Naive B cell (primary cell): ENCODE results near the gene VAMP1. TPM values are rescaled to one million over a fixed set of nuclear protein-coding genes. Genes with fewer than 3 reads are reported as not detected.
"Not testable (repeated sequence)": the region's sequence is repeated elsewhere in the genome, so short reads cannot be mapped to it uniquely, and the experiment has no call there.

ENCODE experiments used
- ATAC-seq, 2 donors: fragments of 150-1000 bp; cut with Tn5 transposase; 2 replicates each; pipeline ENCODE4 v1.10.0; 2021; ENCODE audit warnings: low read depth in 2 of 2, mild to moderate bottlenecking in 2 of 2, moderate library complexity in 2 of 2
- DNase-seq: peaks from one replicate; pipeline ENCODE4 v3.0.0; 2022
- H3K27ac Mint-ChIP-seq, 6 donors: one replicate each; pipeline ENCODE4 v1.8.0; 2020 to 2022; ENCODE audit warnings: mild to moderate bottlenecking in 6 of 6, mixed read lengths in 6 of 6, moderate library complexity in 5 of 6, inconsistent platforms in 2 of 6
- H3K27me3 Mint-ChIP-seq, 3 donors: one replicate each; pipeline ENCODE4 v1.8.0; 2021 to 2022; ENCODE audit warnings: mixed read lengths in 3 of 3, mild to moderate bottlenecking in 1 of 3
- H3K36me3 Mint-ChIP-seq, 2 donors: one replicate each; pipeline ENCODE4 v1.8.0; 2020 to 2022; ENCODE audit warnings: mixed read lengths in 2 of 2, inconsistent platforms in 1 of 2, mild to moderate bottlenecking in 1 of 2
- H3K4me1 Mint-ChIP-seq, 3 donors: one replicate each; pipeline ENCODE4 v1.8.0; 2020 to 2022; ENCODE audit warnings: mixed read lengths in 3 of 3, inconsistent platforms in 1 of 3, mild to moderate bottlenecking in 1 of 3, moderate library complexity in 1 of 3
- H3K4me3 Mint-ChIP-seq, 8 donors: one replicate each; pipeline ENCODE4 v1.8.0; 2020 to 2022; ENCODE audit warnings: mild to moderate bottlenecking in 8 of 8, mixed read lengths in 8 of 8, moderate library complexity in 8 of 8, inconsistent platforms in 2 of 8
- H3K9me3 Mint-ChIP-seq, 7 donors: one replicate each; pipeline ENCODE4 v1.8.0; 2020 to 2022; ENCODE audit warnings: mixed read lengths in 7 of 7, mild to moderate bottlenecking in 5 of 7, inconsistent platforms in 2 of 7, moderate library complexity in 1 of 7
- polyA plus RNA-seq, 6 donors: library from polyadenylated mRNA; unstranded; fragments of 300-500 nt; fragmentation: Illumina TruSeq; gene quantifications; one replicate each; pipeline ENCODE4 v1.2.3, GENCODE V29; 2021; ENCODE audit warnings: low read depth in 6 of 6

VAMP1 gene
- polyA plus RNA-seq, 6 donors from 2014 or later, result 1.7 to 6.7 (median 4.5) TPM

GRCh38 chr12:6437586-6437985, 32.9 kb downstream of the VAMP1 start:
- Mint-ChIP-seq H3K27ac (peak overlapping the region in 1 of 6 donors; percentile 86), H3K9me3 (no peaks in the 10 kb centered on the region), H3K36me3 (no peaks in the 10 kb centered on the region), H3K4me1 (peaks cover 15 to 25% (median 19%) of the 10 kb centered on the region in 3 donors), H3K27me3 (no peaks in the 10 kb centered on the region), H3K4me3 (no peak overlapping the region)
- DNase-seq, result no peak
- no peak for ATAC-seq

DNA sequence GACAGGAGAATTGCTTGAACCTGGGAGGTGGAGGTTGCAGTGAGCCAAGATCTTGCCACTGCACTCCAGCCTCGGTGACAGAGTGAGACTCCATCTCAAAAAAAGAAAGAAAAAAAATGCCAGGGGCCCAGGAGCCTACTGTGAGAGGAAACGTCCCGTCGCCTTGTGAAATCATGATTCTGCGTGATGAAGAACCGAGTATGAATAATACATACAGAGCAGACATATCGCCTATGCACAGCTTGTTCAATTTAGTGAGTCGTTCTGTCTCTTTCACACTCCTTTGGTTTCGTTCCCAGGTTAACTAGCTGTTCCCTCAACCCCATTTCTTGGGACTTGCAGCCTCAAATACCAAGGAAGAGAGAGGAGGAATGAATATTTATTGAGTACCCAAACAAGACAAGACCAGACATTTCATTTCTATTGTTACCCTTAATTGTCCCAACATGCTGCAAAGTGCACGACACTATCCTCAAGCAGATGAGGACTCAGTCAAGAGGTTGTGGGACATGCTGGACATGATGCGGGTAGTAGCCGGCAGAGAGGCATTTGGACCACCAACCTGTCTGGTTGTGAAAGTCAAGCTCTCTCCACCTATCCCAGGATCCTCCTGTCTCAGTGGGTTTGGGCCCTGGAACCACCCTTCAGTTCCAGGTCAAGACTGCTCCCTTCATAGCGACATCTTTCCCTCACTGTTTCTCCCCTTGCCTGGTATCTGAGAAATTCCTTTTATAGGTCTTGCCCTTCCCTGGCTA, 34.3 kb downstream of the VAMP1 start:
- ATAC-seq, result no peak
- Mint-ChIP-seq H3K9me3 (no peaks in the 10 kb centered on the region), H3K27ac (peak overlapping the region in 1 of 6 donors; percentile 61), H3K4me1 (peaks cover 18 to 28% (median 19%) of the 10 kb centered on the region in 3 donors), H3K36me3 (no peaks in the 10 kb centered on the region), H3K27me3 (no peaks in the 10 kb centered on the region), H3K4me3 (no peak overlapping the region)
- DNase-seq, result no peak

- Mint-ChIP-seq H3K9me3 (no peaks in the 10 kb centered on the region), H3K27me3 (no peaks in the 10 kb centered on the region), H3K27ac (peak overlapping the region in 3 of 6 donors; percentile 9 to 70 (median 44)), H3K4me1 (peaks cover 29 to 43% (median 30%) of the 10 kb centered on the region in 3 donors), H3K36me3 (no peaks in the 10 kb centered on the region), H3K4me3 (peak overlapping the region in 2 of 8 donors; percentile 10 to 65)
- DNase-seq, result no peak
- no peak for ATAC-seq
These were observed 36.0 kb downstream of the VAMP1 start for GRCh38 chr12:6434205-6435140.

- no peak for DNase-seq
- Mint-ChIP-seq H3K4me3 (peak overlapping the region in 4 of 8 donors; percentile 19 to 75 (median 46)), H3K27me3 (no peaks in the 10 kb centered on the region), H3K9me3 (no peaks in the 10 kb centered on the region), H3K36me3 (no peaks in the 10 kb centered on the region), H3K4me1 (peaks cover 29 to 48% (median 30%) of the 10 kb centered on the region in 3 donors), H3K27ac (peak overlapping the region in 3 of 6 donors; percentile 59 to 76 (median 73))
- ATAC-seq, result peak; percentile 85 to 87
These were observed 37.5 kb downstream of the VAMP1 start for GRCh38 chr12:6432991-6433390.

DNA sequence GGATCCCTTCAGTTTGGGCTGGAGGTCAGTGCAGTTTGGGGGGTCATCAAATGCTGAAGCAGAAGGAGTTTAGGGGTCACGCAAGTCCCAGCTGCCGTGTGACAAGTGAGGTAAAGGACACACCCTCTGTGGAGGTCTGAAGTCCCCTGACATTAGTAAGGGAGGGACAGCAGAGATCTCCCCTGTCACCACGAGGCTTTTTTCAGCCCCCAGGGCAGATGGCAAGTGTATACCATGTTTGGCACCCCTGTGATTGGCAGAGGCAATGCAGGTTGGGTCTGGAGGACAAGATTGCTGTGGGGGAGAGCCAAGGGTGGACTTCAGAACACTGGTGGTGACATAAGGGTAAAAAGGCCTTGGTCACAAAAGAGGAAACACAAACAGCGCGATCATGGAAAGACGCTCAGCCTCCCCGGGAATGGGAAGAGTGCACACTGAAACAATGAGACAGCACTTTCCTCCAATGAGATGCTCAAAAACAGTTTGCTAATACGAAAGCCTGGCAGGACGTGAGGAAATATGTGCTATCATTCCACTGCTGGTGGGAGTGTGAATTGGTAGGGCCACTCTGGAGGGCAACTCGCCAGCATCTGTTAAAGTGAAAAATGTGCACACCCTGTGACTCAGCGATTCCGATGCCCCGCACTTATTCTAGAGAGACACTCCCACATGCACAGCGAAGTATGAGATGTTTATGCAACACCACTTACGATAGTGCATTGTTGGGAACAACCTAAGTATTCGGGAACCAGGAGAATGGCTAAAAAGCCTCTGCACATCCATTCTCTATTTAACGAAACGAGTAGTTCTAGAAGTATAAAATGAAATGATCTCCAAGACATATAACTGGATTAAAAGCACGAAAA, 40.1 kb downstream of the VAMP1 start:
- Mint-ChIP-seq H3K4me3 (peak overlapping the region in 7 of 8 donors; percentile 8 to 73 (median 63)), H3K4me1 (peaks cover 50 to 75% (median 53%) of the 10 kb centered on the region in 3 donors), H3K9me3 (no peaks in the 10 kb centered on the region), H3K36me3 (no peaks in the 10 kb centered on the region), H3K27ac (peak overlapping the region; percentile 0 to 88 (median 68)), H3K27me3 (no peaks in the 10 kb centered on the region)
- DNase-seq (no peak), ATAC-seq (no peak)

DNA sequence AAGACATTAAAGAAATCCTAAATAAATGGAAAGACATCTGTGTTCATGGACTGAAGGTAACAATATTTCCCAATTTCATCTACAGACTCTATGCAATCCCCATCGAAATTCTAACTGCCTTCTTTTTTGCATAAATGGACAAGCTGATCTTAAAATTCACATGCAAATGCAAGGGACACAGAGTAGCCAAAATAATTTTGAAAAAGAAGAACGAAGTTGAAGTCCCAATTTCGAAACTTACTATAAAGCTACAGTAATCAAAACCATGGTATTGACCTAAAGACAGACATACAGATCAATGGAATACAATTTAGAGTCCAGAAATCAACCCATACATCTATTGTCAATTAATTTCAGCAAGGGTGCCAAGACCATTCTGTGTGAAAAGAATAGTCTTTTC, 42.2 kb downstream of the VAMP1 start:
- DNase-seq (no peak), ATAC-seq (no peak)
- Mint-ChIP-seq H3K9me3 (no peaks in the 10 kb centered on the region), H3K36me3 (no peaks in the 10 kb centered on the region), H3K4me1 (peaks cover 49 to 80% (median 59%) of the 10 kb centered on the region in 3 donors), H3K27me3 (peaks cover 0 to 3% (median 0%) of the 10 kb centered on the region in 3 donors), H3K4me3 (peak overlapping the region in 7 of 8 donors; percentile 12 to 89 (median 52)), H3K27ac (peak overlapping the region; percentile 86 to 100 (median 98))

DNA sequence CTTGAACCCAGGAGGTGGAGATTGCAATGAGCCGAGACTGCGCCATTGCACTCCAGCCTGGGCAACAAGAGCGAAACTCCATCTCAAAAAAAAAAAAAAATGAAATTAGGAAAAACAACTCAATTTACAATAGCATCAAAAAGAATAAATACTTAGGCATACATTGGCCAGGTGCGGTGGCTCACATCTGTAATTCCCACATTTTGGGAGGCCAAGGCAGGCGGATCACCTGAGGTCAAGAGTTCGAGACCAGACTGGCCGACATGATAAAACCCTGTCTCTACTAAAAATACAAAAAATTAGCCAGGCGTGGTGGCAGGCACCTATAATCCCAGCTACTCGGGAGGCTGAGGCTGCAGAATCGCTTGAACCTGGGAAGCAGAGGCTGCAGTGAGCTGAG, 42.7 kb downstream of the VAMP1 start:
- H3K27ac Mint-ChIP-seq, result peak overlapping the region; percentile 94 to 100 (median 100)
- not testable (repeated sequence) for H3K27me3 Mint-ChIP-seq, H3K9me3 Mint-ChIP-seq, DNase-seq, ATAC-seq, H3K36me3 Mint-ChIP-seq
- peaks cover 46 to 78% (median 55%) of the 10 kb centered on the region in 3 donors for H3K4me1 Mint-ChIP-seq
- H3K4me3 Mint-ChIP-seq, result peak overlapping the region in 7 of 8 donors; percentile 74 to 94 (median 86)

- H3K9me3 Mint-ChIP-seq, result no peaks in the 10 kb centered on the region
- peak; percentile 89 for DNase-seq
- peak overlapping the region; percentile 74 to 94 (median 86) for H3K4me3 Mint-ChIP-seq
- no peaks in the 10 kb centered on the region for H3K36me3 Mint-ChIP-seq
- H3K4me1 Mint-ChIP-seq, result peaks cover 44 to 71% (median 51%) of the 10 kb centered on the region in 3 donors
- H3K27me3 Mint-ChIP-seq, result peaks cover 0 to 5% (median 0%) of the 10 kb centered on the region in 3 donors
- ATAC-seq, result peak; percentile 79 to 80
- peak overlapping the region; percentile 94 to 100 (median 100) for H3K27ac Mint-ChIP-seq
These were observed 43.4 kb downstream of the VAMP1 start for GRCh38 chr12:6426882-6427671.

- H3K4me1 Mint-ChIP-seq, result peaks cover 38 to 61% (median 45%) of the 10 kb centered on the region in 3 donors
- H3K27ac Mint-ChIP-seq, result peak overlapping the region; percentile 94 to 100 (median 100)
- peaks cover 0 to 5% (median 0%) of the 10 kb centered on the region in 3 donors for H3K27me3 Mint-ChIP-seq
- peak; percentile 66 for DNase-seq
- ATAC-seq, result peak; percentile 59 to 63
- H3K4me3 Mint-ChIP-seq, result peak overlapping the region in 7 of 8 donors; percentile 0 to 93 (median 76)
- H3K9me3 Mint-ChIP-seq, result no peaks in the 10 kb centered on the region
- no peaks in the 10 kb centered on the region for H3K36me3 Mint-ChIP-seq
These were observed 44.6 kb downstream of the VAMP1 start for GRCh38 chr12:6425590-6426531.

DNA sequence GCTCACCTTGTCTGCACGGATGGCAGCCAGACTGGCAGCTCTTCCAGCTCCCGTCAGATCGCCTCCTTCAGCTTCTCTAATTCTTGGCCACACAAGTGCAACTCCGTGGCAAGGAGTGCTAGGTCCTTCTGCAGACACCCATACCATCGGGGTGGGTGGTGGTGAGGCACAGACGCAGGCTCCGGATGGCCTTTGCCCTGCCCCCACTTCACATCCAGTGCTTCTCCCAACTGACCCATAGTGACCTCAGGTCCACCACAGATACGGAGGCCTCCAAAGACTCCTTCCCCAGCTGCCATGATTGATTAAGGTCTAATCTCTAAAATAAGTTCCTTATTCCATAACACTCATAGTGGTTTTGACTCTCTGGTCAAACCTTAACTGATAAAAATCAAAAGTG, 45.6 kb downstream of the VAMP1 start:
- H3K4me1 Mint-ChIP-seq, result peaks cover 29 to 51% (median 36%) of the 10 kb centered on the region in 3 donors
- H3K36me3 Mint-ChIP-seq, result no peaks in the 10 kb centered on the region
- H3K9me3 Mint-ChIP-seq, result no peaks in the 10 kb centered on the region
- DNase-seq, result no peak
- H3K27ac Mint-ChIP-seq, result peak overlapping the region; percentile 53 to 99 (median 88)
- no peak for ATAC-seq
- peaks cover 0 to 5% (median 0%) of the 10 kb centered on the region in 3 donors for H3K27me3 Mint-ChIP-seq
- no peak overlapping the region for H3K4me3 Mint-ChIP-seq

DNA sequence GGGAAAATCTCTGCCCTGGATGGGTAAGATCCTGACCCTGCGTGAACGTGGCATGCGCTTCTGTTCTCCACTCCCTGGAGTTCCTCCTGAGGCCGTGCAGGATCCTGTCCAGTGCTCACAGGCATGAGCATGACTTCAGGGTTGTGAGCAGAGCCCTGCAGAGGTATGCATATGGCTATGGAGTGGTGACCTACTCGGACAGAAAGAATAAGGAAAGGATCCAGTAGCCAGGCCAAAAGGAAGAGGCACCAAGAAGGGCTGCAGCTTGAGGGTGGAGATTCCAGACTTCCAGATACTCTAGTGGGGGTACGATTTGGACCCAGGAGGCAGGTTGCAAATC, 46.5 kb downstream of the VAMP1 start:
- H3K9me3 Mint-ChIP-seq, result no peaks in the 10 kb centered on the region
- ATAC-seq (no peak), DNase-seq (no peak)
- H3K4me3 Mint-ChIP-seq, result peak overlapping the region in 4 of 8 donors; percentile 10 to 78 (median 16)
- peaks cover 0 to 5% (median 0%) of the 10 kb centered on the region in 3 donors for H3K27me3 Mint-ChIP-seq
- H3K4me1 Mint-ChIP-seq, result peaks cover 29 to 49% (median 36%) of the 10 kb centered on the region in 3 donors
- no peaks in the 10 kb centered on the region for H3K36me3 Mint-ChIP-seq
- H3K27ac Mint-ChIP-seq, result peak overlapping the region in 5 of 6 donors; percentile 56 to 91 (median 90)
